Fibroblast of skin of back (primary cell): ENCODE measurements around the gene LAMC3.

Source experiments
- DNase-seq: peaks from one replicate; pipeline ENCODE4 v3.0.0-alpha.2; 2013

Gene LAMC3

GRCh38 chr9:131013015-131013755, 4.2 kb downstream of the LAMC3 start:
- DNase-seq, result no peak

DNA sequence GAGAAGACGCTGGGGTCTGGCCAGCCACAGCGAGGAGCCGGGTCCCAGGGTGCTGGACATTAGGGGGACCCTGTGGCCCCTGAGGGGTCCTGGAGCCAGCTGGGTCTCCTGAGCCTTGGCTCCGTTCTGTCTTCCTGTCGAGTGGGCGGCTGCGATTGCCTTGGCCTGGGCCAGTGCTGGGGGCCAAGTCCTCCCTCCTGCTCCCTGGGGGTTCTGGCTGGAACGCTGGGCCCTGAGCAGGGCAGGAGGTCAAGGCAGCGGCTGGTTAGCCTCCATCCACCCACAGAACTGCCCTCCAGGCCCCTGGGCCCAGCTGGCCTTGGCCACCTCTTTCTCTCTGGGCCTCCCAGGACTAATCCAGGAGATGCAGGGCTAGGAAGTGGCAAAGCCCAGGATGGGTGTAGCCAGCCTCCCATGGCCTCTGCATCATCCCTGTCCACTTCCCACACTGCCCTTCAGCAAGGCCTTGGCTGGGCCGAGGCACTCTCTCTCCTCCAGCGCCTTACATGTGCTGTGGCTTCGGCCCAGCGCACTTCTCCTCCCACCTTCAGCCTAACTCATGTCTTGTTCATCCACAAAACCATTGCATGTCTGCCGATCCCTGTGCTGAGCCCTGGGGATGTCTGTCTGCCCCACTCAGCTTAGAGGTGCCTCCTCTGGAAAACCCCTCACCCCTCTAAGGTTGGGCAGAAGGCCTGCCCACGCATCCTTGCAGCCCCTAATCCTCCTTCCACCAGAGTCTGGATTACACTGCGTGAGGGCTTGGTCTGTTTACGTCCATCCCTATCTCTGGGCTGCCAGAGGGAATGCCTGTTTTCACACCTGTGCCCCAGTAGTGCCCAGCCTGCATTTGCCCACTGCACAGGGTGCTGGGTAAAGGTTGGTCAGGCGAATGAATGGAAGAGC, 5.0 kb downstream of the LAMC3 start:
- no peak for DNase-seq

GRCh38 chr9:131015112-131015511, 6.1 kb downstream of the LAMC3 start:
- DNase-seq, result no peak

DNA sequence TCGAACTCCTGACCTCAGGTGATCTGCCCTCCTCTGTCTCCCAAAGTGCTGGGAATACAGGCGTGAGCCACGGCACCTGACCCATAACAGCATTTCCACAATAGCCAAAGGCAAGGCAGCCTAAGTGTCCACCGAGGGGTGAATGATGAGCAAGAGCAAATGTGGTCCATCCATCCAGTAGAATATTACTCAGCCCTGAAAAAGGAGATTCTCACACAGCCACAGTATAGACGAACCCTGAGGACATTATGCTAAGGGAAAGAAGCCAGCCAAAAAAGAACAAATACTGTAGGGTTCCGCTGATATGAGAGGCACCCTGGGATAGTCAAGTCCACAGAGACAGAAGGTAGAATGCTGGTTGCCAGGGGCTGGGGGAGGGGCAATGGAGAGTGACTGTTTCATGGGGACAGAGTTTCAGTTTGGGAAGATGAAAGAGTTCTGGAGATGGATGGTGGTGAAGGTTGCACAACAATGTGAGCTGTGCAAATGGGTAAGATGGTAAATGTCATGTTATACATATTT, 7.0 kb downstream of the LAMC3 start:
- DNase-seq, result no peak

DNA sequence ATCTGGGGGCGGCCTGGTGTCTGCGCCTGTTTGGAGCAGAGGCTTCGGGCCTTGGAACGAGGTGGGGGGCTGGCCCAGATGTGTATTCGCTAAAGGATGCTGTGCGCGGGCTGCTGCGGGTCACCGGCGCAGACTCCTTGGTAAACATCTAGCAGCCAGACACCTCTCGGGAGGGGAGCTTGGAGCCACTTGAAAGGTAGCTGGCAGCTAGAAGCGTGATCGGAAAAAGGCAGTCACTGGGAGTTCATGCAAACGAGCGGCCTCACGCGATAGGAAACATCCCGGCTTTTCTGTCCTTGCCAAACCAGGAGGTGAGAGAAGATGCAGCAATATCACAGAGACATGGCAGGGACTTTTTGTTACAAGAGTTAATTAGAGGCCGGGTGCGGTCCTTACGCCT, 8.1 kb downstream of the LAMC3 start:
- no peak for DNase-seq

GRCh38 chr9:131018621-131019020, 9.6 kb downstream of the LAMC3 start:
- no peak for DNase-seq

DNA sequence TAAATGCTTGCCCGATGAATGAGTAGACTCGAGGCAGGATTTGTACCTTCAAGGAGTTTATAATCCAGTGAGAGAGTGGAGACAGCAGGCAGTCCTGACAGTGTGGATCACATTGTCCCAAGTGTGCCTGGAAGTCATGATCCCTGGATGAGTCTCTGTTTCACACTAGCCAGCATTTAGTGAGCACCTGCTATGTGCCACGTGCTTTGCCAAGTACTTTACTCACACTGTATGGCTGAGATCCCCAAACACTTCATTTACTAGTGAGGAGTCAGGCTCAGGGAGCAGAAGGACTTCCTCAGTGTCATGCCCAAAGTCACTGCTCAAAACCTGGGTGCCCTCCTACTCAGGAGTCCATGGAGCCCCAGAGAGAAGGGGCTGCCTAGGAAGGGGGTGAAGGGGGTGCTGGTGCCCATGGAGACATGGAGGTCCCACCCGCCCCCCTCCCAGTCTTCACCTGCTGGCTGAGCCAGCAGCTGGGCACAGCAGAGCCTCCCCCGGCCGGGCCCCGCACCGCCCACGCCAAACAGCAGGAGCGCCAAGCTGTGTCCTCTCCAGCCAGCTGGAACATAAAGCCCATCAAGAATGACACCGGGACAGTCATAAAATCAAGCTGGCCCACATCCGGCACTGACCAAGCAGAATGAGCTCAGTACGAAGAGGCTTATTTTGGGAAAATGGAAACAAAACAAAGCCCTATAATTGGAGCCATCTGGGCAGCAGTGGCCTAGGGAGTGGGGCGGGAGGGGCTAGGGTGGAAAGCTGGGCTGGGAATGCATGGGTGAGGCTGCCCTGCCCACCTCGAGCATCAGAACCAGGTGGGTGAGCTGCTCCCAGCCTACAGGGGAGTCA, 10.6 kb downstream of the LAMC3 start:
- peak; percentile 78 for DNase-seq

GRCh38 chr9:131020388-131020787, 11.4 kb downstream of the LAMC3 start:
- DNase-seq, result peak; percentile 92

DNA sequence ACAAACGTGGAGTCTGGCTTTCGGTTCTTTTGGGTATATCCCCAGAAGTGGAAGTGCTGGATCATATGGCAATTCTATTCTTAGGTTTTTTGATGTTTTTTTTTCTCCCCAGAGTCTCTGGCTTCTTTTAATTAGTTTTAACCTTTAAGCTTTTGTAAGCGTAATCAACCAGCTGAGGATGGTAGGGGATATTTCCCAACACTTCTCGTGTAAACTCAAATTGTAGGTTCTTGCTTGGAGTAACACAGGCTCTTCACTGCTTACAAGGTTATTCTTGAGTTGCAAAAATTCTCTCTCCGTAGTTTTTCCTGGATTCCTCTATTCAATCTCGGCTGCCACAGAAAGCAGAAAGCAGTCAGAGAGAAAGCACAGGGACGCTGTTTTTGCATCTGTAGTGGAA, 11.9 kb downstream of the LAMC3 start:
- no peak for DNase-seq

GRCh38 chr9:131021785-131022184, 12.8 kb downstream of the LAMC3 start:
- no peak for DNase-seq

DNA sequence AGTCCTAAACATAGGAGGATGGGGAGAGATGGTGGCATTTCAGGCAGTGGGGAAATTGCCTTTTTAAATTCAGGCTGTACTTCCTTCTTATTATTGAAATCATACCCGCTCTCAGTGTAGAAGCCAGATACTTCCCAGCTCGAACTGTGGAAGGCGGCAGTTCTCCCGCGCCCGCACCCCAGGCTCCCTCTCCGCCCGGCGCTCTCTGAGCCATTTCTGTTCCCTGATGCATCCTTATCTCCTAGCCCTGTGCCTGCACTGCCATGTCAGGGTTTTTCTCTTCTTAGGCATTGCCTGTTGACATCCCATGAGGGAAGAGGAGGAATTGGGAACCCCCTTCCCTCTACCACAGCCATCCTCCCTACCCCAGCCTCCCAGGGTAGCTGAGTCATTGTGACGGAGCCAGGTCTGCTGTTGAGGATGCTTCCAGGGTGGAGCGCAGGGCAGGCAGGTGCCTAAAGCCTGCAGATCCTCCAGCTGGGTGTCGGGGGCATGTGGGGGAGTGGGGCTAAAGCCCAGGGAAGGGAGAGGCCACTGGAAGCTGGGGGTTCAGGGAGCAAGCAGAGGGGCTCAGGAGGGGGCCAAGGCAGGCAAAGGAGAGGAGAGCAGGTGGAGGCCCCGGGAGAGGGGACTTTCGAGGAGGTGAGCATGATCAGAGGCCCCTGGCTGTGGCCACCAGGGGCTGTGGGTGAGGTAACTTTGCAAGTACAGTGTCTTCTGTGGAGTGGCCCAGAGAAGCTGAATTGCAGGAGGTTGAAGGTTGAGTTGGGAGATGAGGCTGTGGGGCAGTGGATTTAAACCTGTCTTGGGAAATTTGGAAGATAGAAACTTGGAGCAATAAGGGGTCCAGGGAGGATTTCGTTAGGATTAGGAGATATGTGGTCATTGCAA, 16.2 kb downstream of the LAMC3 start:
- no peak for DNase-seq

- no peak for DNase-seq
Measured at GRCh38 chr9:131025953-131026858, 17.2 kb downstream of the LAMC3 start.

DNA sequence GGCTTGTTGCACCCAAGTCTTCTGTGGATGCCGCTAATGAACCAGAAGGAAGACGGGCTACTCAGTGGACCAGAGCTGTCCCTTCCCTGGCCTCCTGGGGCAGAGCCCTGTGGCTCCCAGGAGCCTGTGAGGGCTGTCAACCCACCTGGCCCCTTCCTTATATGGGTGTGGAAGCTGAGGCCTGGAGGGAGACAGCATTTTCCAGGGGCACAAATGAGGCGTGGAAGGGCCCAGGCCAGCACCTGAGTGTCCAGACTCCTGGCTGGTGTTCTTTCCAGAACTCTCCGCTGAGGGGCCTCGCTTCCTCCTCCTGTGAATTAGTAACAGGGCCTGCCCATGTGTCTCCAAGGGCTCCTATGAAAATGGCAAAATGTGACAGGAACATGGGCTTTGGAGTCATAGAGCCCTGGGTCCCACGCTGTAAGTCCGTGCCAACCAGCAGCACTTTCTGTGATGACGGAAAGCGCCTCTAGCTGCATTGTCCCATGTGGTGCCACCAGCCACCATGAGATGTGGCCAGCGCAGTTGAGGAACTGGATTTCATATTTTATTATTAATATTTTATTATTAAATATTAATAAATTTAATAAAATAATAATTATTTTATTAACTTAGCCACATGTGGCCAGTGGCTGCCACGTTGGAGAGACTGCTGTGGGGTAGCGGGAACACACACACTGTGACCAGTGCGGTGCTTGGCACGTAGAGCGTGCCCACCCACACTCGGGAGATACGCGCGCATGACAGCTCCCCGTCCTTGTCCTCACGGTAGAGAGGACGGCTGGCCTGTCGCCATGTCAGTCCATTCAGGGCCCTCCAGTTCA, 18.3 kb downstream of the LAMC3 start:
- no peak for DNase-seq

DNA sequence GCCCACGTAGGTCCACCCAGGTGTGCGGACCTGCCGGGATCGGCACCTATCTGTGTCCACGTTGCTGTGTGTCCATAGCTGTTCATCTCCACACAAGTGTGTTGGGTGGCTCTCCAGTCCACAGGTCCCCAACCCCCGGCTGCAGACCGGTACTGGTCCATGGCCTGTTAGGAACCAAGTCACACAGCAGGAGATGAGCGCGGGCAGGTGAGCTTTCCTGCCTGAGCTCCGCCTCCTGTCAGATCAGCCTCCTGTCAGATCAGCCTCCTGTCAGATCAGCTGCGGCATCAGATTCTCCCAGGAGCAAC, 18.9 kb downstream of the LAMC3 start:
- no peak for DNase-seq

GRCh38 chr9:131028221-131028884, 19.4 kb downstream of the LAMC3 start:
- DNase-seq, result no peak

DNA sequence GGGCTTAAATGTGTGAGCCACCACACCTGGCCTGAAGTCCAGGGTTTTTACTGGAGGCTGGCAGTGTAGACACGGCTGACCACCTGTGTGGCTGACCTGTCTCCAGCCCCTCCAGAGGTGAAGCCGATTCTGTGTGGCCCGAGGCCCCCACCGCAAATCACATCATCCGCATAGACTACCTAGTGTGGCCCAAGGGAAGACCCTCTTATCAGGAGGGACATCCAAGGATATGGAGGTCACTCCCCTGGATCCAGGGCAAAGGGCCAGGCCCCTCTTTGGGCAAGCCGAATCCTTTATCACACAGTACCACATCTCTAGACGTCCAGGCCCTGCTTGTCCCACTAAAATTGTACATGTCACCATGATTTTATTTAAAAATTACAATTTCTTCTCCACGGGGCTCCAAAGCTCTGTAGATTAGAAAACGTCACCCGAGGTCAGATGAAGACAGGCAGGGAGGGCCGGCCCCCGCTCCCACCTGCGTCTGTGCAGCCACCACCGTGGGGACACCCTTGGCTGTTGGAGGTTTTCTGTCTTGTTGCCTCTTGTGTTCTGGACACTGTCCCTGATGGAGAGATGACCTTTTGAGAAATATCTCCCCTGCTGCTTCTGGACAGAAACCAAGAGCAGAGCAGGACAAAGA, 20.1 kb downstream of the LAMC3 start:
- no peak for DNase-seq

- DNase-seq, result no peak
Measured at GRCh38 chr9:131029574-131029952, 20.6 kb downstream of the LAMC3 start.

- no peak for DNase-seq
Measured at GRCh38 chr9:131030239-131031004, 21.4 kb downstream of the LAMC3 start.
